AG09319 (cell line): Measurements from ENCODE around the gene ZC3HAV1.

Source experiments
- DNase-seq: peaks from one replicate; pipeline ENCODE4 v3.0.0-alpha.2; 2010; ENCODE audit warnings: low read depth; ENCODE audit errors: extremely low read depth
- CTCF ChIP-seq: IDR thresholded peaks from 2 replicates; pipeline ENCODE4 v1.5.1; 2011; ENCODE audit warnings: low read depth, mild to moderate bottlenecking, inconsistent platforms, low read length, moderate library complexity

ZC3HAV1 gene

GRCh38 chr7:139117599-139118233 lies 8.2 kb upstream of the ZC3HAV1 start:
- no peak for TF ChIP-seq CTCF
- DNase-seq, result no peak

- no peak for TF ChIP-seq CTCF
- DNase-seq, result no peak
Observed at GRCh38 chr7:139116999-139117398, 7.5 kb upstream of the ZC3HAV1 start.

DNA sequence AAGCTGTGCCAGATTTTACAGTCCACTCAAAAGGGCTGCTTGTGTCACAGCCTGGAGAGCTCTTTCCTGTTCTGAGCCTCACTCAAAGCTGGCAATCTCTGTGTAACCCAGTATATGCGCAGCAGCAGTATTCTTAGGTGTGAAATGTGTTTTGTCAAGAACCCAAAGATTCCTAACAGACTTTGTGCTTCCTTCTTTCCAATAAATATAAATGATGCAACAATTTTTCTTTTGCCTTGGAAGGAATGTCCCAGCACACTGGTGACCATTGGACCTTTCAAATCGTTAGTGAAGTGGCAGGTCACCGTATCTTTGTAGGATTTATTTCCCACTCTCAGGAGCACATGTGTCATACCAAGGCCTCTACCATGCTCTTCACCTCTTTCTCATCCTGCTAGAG lies 5.6 kb upstream of the ZC3HAV1 start:
- DNase-seq, result no peak
- no peak for TF ChIP-seq CTCF

GRCh38 chr7:139114585-139114984 lies 5.1 kb upstream of the ZC3HAV1 start:
- no peak for DNase-seq
- TF ChIP-seq CTCF, result no peak

- no peak for TF ChIP-seq CTCF
- no peak for DNase-seq
Observed at GRCh38 chr7:139114018-139114417, 4.5 kb upstream of the ZC3HAV1 start.

GRCh38 chr7:139112741-139113250 lies 3.3 kb upstream of the ZC3HAV1 start:
- no peak for TF ChIP-seq CTCF
- no peak for DNase-seq

- no peak for TF ChIP-seq CTCF
- no peak for DNase-seq
Observed at GRCh38 chr7:139112316-139112715, 2.8 kb upstream of the ZC3HAV1 start.
